HG03135 (cell line): ENCODE measurements around the gene ANKRD33.

Source experiments
- ATAC-seq: cut with Tn5 transposase; IDR thresholded peaks from one replicate; pipeline ENCODE4 v1.9.1; 2021; ENCODE audit warnings: mild to moderate bottlenecking, moderate library complexity; ENCODE audit not compliant: unreplicated experiment

ANKRD33 gene

DNA sequence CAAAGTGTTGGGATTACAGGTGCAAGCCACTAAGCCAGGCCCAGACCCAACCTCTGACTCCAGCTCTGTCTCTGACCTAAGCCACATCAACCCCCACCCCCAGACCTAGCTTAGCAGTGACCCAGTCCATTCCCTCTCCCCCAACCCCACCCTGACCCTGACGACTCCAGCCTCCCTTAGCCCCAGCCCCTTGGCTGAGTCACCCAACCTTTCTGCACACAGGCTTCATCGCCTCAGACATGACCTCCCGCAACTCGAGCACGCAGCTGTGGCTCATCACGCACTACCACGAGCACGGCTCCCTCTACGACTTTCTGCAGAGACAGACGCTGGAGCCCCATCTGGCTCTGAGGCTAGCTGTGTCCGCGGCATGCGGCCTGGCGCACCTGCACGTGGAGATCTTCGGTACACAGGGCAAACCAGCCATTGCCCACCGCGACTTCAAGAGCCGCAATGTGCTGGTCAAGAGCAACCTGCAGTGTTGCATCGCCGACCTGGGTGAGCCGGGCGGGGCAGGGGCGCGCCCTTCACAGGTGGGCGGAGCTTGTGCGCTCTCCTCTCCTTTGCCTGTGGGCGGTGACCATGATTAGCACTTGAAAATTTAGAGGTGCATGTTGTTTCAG is 27.2 kb downstream of the ANKRD33 start:
- ATAC-seq = no peak

DNA sequence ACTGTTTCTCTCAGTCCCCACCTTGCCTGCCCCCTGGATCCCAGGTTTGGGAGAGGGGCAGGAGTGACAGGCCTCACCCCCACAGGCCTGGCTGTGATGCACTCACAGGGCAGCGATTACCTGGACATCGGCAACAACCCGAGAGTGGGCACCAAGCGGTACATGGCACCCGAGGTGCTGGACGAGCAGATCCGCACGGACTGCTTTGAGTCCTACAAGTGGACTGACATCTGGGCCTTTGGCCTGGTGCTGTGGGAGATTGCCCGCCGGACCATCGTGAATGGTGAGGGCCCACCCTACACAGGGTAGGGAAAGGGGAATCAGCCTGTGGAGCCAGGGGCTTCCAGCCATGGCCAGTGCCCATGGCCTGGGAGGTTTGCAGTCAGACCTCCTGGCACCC is 28.0 kb downstream of the ANKRD33 start:
- no peak for ATAC-seq

DNA sequence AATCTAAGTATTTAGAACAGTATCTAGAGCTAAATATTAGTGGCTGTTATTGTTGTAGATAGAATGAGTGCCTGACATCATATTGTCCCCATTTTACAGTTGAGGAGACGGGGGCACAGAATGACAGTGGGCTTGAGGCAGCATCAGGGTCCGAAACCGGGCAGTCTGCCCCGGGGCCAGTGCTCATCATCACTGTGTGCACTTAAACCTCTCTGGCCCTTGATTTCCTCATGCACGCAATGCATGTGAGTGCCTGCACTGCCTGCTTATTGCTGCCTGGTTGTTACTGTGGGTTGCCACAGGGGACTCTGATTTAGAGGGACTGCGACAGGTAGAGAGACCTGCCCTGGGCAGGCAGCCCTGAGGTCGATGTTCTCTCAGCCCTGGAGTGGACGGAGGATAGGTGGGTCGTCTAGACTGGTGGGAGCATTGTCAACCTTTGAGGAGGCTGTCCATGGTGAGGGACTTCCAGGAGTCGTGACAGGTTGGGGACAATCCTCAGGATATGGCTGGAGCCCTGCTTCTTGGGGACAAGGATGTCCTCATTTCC is 29.2 kb downstream of the ANKRD33 start:
- no peak for ATAC-seq

DNA sequence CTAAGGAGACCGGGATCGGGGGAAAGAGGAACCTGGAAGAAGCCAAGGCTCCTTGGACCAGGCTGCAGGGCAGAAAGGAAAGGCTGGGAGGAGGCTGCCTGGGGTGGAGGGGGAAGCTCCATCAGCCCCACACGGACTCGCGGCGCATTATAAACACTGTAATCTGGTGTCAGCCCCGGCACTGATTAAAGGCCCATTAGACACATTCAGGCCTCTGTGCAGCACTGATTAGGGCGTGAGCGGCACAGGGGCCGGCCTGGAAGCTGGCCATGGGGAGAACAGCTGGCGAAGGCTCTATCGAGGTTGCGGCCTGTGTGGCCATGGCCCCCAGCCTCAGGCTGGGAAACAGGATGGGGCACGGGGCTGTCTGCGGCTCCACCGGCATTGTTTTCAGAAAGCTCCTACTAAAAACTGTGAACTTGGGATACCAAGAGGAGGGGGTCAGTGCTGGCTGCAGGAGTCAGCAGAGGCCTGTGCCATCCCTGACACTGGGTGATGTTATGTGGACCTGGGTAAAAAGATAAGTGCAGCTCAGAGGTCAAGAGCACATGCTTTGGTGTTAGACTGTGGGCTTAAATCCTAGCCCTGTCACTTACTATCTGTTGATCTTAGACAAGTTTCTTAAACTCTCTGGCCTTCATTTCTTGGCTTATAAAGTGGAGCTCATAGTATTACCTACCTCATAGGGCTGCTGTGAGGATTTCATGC is 30.0 kb downstream of the ANKRD33 start:
- no peak for ATAC-seq

DNA sequence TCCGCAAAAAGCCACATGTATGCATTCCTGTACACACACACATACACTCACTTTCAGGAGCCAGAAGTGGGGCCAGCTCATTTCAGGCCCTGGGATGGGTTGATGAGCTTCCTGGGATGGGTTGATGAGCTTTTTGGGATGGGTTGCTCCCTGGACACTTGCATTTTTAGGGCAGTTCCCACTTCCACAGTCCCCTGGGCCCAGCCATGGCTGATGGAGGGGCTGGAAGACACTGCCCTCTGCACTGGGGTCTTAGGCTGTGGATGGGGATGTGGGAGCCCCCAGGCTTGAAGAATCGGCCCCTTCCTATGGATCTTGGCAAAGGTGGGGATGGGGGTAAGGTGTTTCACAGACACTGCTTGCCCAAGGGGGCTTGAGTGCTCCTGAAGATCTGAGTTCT is 32.1 kb downstream of the ANKRD33 start:
- no peak for ATAC-seq

DNA sequence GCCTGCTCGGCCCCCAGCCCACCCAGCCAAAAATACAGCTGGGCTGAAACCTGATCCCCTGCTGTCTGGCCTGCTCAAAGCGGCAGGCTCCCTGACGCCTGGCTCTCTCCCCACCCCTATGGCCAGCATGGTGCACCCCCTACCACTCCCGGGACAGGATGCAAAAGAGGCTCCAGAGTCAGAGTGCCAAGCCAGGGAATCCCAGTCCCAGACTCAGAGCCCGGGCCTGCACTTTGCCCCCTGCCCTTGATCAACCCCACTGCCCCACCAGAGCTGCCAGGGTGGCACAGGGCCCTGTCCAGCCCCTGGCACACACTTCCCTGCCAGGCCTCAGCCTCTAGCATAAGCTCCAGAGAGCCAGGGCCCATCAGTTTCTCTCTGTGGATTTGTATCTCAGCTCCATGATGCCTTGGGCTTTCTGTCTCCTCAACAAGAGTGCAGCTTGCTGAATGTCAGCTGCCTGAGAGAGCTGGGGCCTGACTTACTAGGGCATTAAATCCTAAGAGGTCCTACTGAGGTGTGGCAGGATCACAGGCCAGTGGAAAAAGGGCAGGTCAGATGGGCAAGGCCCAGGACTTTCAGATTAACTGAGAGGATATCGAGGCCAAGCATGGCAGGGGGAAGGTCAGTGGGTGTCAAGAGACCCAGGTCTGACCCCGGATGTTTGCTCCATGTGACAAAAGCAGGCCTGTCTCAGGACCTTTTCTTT is 33.3 kb downstream of the ANKRD33 start:
- ATAC-seq = no peak

DNA sequence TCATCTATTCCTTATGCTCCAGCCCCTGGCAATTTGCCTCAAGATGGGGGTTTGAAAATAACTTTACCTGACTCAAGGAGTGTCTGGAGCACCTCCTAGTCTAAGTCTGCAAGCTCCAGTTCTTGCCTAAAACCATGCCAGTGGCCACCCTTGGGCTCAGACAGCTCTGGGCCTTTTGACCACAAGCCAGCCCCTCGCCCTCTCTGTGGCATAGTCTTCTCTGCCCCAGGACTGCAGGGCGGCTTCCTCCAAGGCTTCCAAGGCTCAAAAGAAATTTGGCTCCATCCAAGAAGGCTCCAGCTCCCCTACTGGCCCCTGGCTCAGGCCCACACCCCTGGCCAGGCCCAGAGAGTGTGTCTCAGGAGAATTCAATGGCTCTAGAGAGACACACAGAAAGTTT is 34.2 kb downstream of the ANKRD33 start:
- ATAC-seq = no peak

DNA sequence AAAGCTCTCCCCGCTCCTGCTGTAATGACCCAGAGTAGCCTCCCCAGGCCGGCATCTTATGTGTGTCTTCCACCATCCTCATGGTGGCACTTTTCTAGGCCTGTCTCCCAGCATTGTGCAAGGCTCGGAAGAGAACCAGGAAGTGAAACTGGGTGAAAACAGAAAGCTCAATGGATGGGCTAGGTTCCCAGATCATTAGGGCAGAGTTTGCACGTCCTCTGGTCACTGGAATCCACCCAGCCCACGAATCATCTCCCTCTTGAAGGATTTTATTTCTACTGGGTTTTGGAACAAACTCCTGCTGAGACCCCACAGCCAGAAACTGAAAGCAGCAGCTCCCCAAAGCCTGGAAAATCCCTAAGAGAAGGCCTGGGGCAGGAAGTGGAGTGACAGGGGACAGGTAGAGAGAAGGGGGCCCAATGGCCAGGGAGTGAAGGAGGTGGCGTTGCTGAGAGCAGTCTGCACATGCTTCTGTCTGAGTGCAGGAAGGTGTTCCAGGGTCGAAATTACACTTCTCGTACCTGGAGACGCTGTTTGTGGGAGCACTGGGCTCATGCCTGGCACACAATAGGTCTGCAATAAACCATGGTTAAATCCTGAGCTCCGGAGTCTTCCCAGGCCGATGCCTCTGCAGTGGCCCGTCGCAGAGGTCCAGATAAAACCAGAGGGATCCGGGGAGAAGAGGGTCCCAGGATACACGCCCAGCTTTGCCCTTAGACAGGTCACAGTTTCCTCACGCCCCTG is 35.0 kb downstream of the ANKRD33 start:
- ATAC-seq = no peak

DNA sequence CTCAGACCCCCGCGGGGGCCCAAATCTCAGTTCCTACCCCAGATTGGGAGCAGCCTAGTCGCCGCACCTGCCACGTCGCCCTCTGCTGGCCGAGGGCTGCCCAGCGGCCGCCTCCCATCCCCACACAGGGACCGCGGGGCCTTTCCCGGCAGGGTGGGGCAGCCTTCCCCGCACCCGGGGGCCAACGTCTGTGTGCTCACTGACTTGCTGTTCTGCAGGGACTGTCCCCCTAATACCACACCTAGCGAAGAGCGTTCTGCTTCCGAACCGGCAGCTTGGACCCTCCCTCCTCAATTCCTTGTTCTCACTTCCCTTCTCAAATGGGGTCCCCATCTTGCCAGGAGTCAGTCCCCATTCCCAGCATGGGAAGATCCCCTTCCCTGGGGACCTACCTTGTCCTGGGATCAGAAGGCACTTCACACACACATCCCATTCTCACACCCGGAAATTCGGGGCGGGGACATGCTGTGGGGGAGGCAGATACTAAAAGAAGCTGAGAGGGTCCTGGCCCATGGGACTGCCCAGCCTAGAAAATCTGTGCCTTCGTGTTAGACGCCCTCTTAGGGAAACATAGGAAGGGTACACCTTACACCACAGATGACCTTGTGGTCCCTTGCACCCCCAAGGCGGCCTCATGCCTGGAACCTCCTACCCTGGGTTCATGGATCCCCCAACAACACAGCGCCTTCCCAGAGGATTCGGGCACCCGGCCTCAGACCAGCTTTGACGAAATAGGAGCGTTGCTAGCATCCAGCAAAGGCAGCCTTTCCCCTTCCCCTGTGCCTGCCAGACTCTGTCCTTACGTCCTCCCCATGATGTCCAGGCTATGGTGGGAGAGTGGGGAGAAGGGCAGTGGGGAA is 35.8 kb downstream of the ANKRD33 start:
- no peak for ATAC-seq

DNA sequence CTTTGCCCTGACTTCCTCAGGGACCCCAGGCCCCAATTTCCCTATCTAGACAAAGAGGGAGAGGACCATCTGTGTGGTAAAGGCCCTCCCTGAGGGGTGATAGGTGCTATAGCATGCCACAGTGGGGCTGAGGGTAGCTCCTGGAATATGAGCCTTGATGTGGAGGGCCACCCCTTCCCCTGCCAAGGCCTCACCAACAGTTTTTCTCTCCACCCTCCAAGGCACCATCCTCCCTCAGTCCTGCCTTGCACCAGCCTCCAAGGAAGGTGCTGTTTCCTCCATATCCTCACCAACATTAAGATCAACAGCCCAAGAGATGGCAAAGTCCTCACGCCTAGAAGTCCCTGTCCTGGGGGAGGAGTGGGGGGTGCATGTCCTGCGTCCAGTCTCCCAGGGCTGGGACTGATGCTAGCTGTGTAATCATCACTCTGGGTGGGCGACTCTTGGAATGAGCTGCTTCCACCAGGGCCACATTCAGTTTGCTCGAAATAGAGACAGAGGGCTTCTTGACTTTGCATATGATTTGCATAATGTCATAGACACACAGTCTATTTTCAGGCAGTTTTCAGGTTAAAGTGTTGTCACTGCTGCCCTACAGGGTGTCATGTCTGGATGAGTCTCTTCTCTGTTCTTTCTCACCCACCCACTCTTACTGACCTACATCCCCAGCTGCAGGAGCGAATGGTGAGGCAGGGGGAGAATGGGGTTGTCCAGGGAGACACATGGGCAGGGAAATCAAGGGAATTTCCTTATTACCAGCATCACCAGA is 36.8 kb downstream of the ANKRD33 start:
- no peak for ATAC-seq

DNA sequence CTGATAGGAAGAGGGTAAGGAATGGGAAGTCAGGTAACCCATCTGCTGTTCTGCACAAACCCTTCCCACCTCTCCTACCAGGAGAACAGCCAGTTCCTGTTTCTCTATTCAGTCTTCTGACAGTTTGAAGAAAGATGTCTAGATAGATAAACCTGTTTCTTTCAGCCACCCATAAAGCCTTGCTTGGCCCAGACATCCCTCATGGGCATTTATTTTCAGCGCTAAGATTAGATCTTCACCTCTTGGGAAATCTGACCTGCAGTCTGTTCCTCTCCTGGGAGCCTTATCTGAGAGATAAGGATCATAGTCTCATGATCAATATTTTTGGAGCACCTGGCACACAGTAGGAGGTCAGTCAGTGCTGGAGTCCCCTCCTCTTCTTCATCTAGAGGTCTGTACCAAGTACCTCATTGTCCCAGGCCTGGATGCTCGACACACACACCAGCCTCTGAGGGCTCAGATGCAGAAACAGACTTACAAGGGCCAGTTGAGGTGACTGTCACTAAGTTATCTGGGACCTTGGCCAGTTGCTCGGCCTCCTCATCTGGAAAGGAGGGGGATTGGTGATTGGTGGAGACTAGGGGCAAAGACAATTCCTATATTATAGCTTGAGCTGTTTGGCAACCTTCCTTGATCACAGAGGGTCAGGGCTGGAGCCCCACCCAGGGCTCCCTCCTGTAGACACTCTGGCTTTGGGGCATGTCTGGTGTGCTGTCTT is 37.6 kb downstream of the ANKRD33 start:
- ATAC-seq = no peak

DNA sequence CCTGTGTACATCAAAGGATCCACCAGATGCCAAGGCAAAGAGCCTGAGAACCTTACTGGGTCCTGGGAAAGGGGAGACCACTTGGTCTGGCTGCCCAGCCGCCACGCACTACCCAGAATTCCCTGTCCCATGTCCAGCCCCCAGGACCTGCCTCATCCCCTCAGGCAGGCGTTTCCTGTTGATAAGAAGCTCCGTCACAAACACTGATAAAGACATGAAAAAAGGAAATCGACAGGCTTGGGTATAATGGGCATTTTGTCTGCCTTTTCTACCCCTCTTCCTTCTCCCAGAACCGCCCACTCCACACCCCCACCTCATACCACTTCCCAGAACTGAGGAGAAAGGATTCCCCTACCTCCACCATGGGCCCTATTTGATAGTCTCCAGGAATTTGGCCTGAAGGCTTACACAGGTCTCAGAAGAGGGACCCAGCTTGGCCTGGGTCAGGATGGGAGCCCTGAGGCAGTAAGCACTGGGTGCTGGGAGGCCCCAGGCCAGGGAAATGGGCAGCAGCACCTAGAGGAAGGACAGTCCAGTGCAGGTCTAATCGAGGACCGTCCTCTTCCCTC is 38.2 kb downstream of the ANKRD33 start:
- ATAC-seq = no peak

DNA sequence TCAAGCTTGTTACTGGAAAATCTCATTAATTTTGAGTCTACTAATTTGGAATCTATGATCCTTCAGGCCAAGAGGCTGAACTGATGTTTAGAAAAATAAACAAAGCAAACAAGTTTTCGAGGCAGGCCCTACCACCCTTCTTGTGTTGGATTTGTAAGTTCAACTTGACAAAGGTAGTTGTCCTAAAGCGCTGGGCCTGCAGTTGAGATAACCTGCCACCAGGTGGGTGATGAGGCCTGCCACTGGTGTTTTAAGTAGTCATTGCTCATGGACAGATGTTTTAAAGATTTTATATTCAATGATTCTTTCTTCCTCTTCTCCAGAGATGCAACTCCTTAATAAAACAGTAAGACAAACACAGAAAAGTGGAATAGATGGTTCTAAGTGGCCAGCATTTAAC is 38.8 kb downstream of the ANKRD33 start:
- no peak for ATAC-seq

DNA sequence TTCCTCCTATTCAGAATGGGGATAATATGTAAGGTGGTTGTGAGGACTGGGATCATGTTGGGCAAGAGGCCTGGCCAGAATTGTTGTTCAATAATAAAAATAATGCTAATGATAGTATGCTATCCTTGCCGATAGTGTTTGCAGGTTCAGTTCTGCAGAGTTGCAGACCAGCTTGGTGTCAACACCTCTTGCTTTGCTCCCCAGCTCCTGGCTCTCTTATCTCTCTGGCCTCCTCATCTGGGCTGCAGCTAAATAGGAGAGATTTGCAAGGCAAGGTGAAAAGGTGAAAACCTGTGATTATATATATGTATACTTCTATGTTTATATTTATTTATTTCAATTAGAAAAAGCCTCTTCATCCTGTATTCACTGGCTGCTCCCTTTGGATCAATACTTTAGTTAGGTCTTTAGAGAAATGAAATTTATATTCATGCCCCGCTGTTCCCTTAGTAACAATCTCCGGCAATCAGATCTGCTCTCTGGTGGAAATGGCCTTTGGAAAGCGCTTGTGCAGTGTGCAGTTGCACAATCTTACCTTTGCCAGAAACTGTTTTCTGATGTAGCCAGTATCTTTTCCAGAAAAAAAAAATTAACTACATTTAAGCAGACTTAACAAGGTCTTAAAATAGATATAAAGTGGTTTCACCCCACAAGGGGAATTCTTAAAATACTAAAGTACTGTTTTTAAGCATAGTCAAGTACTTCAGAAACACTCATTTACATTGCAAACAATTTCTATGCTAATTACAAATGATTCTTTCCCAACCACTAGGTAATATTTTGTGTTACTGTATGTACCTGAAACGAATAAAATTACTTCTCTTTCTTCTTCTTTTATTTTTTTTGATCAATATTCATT is 44.5 kb downstream of the ANKRD33 start:
- no peak for ATAC-seq

DNA sequence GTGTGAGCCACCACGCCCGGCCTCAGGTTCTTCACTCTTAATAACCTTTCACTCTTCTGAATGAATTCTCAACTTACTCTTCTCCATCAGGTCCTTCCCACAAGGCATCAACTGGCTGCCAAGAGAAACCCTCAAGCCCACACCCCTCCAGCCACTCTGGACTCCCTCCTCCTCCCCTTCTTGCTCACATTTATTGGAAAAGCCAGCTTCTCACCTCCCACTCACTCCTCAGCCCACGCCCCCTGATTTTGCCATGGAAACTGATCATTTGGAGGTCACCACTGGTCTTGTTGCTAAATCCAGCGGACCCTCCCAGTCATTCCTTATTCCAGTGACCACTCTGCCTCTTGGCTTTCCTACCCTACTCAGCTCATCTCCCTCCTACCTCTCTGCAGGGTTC is 46.2 kb downstream of the ANKRD33 start:
- no peak for ATAC-seq

DNA sequence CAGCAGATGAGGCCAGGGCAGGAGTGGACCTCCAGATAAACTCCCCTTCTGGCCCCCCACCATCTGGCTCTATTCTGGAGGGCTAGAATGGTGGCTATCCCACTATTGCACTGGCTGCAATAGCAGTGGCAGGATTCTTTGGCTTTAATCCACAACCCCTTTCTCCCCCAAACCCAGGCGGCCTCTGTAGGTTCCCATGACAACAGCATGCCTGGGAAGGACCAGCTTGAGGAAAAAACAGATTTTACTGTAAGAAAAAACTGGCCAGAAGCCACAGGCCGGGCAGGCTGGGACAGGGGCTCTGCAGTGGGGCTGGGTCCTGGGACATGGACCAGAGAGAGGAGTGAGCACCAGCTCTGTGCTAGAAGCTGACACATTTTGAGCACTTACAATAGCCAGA is 50.0 kb downstream of the ANKRD33 start:
- ATAC-seq = no peak

DNA sequence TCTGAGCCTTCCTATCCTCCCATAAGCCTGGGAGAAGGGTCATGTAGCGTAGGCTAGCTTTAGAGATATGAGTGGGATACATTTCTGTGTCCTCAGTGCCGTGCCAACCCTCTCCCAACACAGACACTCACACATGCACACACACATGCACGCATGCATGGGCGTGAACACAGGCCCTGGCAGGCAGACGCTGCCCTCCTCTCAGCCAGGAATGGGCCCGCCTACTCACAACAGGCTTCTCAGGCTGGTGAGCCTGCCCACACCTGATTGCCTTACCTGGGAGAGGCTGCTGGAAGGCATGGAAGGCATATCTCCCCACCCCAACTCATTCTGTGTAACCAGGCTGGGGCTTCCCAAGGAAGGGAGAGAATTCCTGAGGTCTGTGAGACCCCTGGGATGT is 50.8 kb downstream of the ANKRD33 start:
- ATAC-seq = no peak
